A549 (cell line): ENCODE measurements around the gene PPA1.

Experiments used
- CTCF ChIP-seq: fragments of >200 bp; sonication (Bioruptor Twin); formaldehyde crosslinking; IDR thresholded peaks from 3 replicates; pipeline ENCODE4 v1.5.1; 2016
- HMGXB4 ChIP-seq: fragments of 250-450 bp; sonication (Bioruptor Pico); IDR thresholded peaks from 2 replicates; pipeline ENCODE4 v1.5.0; 2021; ENCODE audit warnings: mild to moderate bottlenecking, moderate library complexity, borderline replicate concordance
- JUN ChIP-seq, 2 experiments: fragments of >200 bp; sonication (Bioruptor Twin); formaldehyde crosslinking; IDR thresholded peaks; 2 replicates in 1 of 2; 3 replicates in 1 of 2; pipeline ENCODE4 v1.6.1; 2016 to 2017
- KDM1A ChIP-seq: fragments of 200-600 bp; sonication (generic); IDR thresholded peaks from 2 replicates; pipeline ENCODE4 v1.6.1; 2016; ENCODE audit warnings: low read depth, mild to moderate bottlenecking
- REST ChIP-seq: fragments of 200-600 bp; sonication (generic); IDR thresholded peaks from 2 replicates; pipeline ENCODE4 v1.6.1; 2016; ENCODE audit warnings: antibody characterized with exemption, mild to moderate bottlenecking, moderate library complexity
- ZSCAN20 ChIP-seq: fragments of 250-450 bp; sonication (Bioruptor Pico); IDR thresholded peaks from 2 replicates; pipeline ENCODE4 v1.8.0; 2022; ENCODE audit warnings: mild to moderate bottlenecking, moderate library complexity

- TF ChIP-seq ZSCAN20 (CRISPR knock-in tag) (no peak), CTCF (no peak), JUN (IDR thresholded peaks at IDR 0.05) (no peak), KDM1A (no peak), REST (no peak), HMGXB4 (no peak)
These were observed 7.9 kb upstream of the PPA1 start for GRCh38 chr10:70241081-70241480.
